GM18873 (cell line): ENCODE data around the gene PHC1.
"Not testable (repeated sequence)": the region's sequence is repeated elsewhere in the genome, so short reads cannot be mapped to it uniquely, and the experiment has no call there.

Source experiments
- ATAC-seq: cut with Tn5 transposase; IDR thresholded peaks from one replicate; pipeline ENCODE4 v1.9.1; 2021; ENCODE audit warnings: mild to moderate bottlenecking, moderate library complexity, moderate number of reproducible peaks; ENCODE audit not compliant: unreplicated experiment, low FRiP score

PHC1 gene

DNA sequence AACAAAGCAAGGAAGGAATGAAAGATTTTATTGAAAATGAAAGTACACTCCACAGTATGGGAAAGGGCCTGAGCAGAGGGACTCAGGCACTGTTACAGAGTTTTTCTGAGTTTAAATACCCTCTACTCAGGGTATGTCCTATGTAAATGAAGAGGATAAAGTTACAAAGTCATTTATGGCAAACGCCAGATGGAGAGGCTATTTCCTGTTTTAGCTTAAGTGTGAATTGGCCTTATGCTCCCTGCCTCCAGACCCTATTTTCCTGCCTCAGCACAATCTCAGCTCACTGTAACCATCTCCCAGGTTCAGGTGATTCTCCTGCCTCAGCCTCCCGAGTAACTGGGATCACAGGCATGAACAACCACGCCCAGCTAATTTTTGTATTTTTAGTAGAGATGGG lies 6.8 kb upstream of the PHC1 start:
- no peak for ATAC-seq

DNA sequence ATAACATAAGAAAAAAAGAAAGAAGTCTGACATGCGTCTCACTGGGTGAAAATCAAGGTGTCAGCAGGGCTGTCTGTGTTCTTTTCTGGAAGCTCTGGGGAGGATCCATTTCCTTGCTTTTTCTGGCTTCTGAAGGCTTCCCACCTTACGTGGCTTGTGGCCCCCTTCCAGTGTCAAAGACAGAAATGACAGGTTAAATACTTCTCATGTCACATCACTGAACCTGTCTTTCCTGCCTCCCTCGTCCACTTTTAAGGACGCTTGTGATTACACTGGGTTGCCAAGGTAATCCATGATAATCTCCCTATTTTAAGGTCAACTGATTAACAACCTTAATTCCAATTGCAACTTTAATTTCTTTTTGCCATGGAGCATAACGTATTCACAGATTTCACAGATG lies 4.6 kb upstream of the PHC1 start:
- ATAC-seq = no peak

DNA sequence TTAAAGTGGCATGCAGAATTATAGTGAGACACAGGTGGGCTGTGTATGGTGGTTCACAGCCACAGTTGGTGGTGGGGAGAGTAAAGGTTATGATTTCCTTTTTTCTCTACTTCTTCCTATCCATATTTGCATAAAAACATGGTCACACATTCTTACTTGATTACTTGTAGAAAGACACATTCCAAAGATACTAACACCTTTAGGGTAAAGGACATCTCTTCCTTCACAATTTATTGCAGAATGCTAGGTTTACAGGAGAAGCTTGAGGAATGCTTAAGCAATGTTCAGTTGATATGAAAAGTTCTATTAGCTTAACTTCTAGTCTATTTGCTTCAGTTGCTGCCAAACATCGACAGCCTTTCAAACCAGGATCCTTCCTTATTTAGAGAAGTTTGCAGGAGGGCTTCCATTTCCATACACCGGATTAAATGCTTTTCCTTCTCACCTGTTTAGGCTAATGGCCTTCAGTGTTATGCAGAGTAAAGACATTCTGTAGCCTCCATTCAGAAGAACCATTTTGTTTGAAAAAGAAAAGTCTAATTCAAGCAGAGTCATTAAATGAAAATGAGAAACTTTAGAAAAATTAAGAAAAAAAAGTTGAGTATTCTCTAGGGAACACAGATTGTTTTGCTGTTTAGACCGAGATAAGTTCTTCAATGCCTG lies 2.6 kb upstream of the PHC1 start:
- no peak for ATAC-seq

DNA sequence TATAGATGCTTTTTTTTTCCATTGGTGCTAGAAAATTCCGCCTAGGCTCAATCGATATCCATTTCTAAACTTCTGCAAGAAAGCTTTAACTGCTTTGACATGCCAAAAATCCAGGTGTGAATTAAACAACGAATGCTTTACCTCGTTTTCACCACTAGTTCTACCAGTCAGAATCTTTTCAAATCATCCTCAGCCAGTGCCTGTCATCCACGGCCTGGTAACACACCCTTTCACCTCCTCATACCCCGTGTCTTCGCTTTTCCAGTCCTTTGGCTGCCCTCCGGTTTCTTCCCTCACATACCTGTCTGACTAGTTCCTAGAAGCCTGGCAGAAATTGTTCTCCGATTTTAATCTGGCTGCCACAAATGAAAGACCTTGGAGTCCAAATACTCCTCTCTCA lies 1.4 kb upstream of the PHC1 start:
- ATAC-seq = no peak

DNA sequence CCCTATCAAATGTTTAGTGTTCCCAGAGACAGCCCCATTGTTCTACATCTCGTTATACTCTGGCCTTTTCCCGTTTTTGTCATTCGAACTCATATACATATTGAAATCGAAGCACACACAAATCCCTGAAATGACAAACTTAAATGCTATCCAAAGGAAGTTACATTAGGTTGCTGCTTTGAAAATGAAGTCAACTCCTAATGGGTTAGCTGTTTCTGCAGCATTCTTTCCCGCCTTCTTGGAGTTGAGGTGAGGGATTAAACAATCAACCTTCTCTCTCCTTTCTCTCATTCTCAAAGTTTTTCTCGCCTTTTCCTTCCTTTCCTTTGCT lies 642 bp upstream of the PHC1 start:
- no peak for ATAC-seq

DNA sequence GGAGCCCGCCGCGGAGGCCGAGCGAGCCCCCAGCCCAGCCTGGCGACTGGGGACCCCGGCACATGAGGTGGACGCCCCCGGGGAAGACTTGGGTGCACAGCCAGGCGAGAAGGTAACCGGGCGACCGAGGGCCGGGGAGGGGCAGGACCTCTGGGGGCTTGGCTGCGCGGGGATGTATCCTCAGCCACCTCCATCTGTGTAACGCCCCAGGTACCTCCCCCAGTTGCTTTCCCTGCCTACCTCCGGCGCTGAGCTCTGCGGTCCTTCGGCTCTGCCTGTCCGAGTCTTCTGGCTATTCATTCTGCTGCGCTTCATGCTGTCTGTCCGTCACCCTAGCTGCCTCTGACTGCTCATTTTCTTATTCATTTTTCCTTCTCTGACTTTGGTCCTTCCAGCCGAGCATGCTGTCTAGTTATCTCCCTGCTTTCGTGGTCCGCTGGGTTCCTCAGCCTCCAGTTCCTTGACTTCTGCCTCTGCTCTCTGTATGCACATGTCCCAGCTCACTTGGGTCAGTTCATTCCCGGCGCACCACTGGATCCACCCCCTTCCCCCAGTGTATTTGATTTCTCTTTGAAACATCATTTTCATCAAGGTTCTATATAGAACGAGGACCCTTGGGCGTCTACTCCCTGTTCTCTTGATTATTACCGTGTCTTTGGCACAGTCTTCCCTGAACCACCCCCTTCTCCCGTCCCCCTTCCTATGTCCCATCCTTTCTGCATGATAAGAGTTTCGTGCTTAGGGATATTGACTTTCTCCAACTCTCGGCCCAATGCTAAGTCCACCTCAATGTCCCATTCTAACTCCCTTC lies 612 bp downstream of the PHC1 start:
- no peak for ATAC-seq

DNA sequence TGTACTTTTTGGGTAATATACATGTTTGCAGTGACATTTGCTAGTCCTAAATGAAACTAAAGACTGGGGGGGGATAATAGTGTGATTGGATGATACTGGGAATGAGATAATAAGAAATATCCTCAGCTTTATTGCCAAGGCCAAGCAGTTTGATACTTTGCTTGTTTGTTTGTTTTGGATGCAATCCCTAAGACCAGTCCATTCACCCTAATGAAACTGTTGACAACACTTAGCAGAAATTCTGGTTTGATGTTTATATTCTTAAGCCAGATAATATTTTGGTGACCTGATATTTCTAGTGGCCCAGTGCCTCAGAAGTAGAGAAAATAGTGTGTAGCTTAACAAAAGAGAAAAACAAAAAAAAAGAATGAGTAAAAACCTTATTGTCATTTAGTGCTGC lies 1.8 kb downstream of the PHC1 start:
- ATAC-seq = no peak

DNA sequence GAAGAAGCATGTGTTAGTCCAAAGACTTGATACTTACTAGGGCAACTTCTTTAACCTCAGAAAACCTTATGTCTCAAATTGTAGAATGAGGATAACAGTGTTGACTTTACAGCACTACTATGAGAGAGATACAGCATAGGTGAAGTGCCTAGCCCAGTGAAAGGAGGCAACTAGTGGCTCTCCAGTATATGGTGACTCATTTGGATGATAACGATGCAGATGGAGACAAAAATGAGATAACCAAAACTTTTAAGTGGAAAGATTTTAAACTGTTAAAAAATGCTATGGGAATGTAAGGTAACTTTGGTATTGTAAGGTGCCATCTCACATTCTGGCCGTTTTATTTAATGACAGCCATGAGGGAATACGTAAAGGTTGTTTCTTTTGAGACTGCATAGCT lies 2.7 kb downstream of the PHC1 start:
- ATAC-seq = no peak

DNA sequence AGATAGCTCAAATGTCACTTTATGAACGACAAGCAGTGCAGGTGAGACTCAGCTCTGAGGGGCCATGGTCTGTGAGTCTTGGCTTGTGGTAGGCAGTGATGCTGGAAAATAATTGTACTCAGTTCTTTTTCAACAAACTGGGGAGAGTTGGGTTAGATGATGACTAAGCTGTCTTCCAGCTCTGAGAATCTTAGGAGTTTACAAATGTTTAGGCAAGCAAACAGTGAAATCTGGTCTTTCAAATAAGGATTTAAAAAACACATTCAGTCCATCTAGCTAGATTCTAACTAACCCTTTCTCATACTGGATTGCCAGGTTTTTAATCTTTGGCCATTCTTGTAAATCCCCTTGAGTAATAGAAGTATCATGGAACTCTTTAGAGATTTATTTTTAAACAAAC lies 3.4 kb downstream of the PHC1 start:
- ATAC-seq = no peak

DNA sequence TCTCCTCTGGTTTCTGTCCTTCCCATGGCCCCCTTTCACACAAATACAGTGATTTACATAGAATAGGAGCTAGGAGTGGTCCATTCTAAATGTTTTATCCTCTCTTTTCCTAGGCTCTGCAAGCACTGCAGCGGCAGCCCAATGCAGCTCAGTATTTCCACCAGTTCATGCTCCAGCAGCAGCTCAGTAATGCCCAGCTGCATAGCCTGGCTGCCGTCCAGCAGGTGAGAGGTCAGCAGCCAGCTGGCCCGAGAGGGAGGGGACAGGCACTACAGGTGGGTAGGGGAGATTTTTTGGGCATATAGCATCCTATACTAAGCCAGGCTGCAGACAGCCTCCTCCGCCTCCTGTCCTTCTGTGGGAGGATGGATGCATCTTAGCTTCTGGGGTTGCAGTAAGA lies 5.3 kb downstream of the PHC1 start:
- not testable (repeated sequence) for ATAC-seq

DNA sequence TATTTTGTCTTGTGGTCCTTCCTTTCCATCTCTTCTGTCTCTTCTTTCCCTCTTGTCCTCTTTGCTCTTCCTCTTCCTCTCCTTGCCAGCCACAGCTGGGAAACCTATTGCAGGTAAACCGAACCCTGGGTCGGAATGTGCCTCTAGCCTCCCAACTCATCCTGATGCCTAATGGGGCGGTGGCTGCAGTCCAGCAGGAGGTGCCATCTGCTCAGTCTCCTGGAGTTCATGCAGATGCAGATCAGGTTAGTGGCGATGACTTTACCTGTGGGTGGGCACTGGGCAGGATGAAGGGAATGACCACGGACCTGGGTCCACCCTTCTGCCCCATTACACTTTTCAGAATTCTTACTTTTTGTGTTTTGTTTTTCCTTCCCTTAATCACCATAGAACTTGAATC lies 8.2 kb downstream of the PHC1 start:
- no peak for ATAC-seq

DNA sequence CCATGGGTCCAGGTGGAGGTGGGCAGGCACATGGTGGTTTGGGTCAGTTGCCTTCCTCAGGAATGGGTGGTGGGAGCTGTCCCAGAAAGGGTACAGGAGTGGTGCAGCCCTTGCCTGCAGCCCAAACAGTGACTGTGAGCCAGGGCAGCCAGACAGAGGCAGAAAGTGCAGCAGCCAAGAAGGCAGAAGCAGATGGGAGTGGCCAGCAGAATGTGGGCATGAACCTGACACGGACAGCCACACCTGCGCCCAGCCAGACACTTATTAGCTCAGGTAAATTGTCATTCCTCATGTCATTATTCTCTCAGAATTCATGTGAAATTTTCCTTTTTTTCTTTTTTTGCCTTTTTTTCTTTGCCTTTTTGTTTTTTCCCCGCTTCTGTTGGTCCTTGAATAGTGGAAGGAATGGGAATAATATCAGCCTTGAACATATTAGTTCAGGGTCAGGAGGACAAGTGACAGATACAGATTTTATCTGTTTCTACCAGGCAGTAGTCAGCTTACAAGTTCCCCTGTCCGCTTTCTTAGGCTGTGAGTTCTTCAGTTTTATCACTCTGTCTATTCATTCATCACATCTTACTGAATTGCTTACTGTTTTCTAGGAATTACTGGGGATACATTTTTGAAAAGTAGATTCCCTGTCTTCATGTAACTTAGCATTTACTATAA lies 16.5 kb downstream of the PHC1 start:
- ATAC-seq = not testable (repeated sequence)

DNA sequence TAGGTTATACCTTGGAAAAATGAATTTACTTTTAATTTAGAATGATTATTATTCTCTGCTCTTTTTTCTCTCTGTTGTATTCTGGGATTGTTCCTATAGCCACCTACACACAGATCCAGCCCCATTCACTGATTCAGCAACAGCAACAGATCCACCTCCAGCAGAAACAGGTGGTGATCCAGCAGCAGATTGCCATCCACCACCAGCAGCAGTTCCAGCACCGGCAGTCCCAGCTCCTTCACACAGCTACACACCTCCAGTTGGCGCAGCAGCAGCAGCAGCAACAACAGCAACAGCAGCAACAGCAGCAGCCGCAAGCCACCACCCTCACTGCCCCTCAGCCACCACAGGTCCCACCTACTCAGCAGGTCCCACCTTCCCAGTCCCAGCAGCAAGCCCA lies 18.2 kb downstream of the PHC1 start:
- ATAC-seq = not testable (repeated sequence)

DNA sequence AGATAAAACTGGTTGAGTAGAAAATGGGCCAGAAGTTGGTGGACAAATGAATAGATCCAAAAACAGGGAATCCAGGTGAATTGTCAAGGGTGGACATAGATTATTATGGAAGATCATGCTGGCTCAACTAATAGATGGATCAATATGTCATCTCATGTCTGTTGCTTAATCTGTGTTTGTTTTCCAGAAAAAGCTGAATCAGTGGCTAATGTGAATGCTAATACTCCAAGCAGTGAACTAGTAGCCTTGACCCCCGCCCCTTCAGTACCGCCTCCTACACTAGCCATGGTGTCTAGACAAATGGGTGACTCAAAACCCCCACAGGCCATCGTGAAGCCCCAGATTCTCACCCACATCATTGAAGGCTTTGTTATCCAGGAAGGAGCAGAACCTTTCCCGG lies 19.8 kb downstream of the PHC1 start:
- ATAC-seq = not testable (repeated sequence)

DNA sequence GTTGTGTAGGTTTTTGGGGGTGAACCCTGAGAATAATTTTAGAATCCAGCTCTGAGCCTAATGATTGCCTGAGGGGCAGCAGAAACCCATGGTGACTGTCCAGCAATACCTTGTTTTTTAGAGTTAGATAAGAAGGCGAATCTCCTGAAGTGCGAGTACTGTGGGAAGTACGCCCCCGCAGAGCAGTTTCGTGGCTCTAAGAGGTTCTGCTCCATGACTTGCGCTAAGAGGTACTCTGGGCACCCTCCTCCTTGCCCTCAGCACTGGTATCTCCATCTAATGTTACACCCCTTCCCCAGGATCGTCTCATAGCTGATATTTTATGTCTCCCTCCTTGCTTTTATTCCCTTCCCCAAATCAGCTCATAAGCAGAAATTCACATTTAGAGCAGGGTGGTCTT lies 22.4 kb downstream of the PHC1 start:
- ATAC-seq = no peak

DNA sequence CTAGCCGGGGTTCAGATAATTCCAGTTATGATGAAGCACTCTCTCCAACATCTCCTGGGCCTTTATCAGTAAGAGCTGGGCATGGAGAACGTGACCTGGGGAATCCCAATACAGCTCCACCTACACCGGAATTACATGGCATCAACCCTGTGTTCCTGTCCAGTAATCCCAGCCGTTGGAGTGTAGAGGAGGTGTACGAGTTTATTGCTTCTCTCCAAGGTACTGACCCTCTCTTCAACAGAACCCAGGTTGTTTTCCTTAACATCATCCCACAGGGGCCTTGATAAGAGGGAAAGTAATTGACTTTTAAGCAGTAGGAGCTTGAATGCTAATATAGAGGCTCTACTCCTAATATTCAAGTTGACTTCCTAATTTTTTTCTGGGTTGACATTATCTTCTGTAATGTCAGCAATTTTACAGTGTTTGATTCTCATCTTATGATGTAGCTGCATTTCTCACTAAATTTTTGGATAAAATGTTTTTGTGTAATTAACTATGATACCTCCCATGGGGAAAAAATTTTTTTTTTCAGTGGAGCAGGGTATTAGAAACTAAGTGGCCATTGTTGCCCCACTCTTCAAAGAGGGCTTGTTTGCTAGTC lies 23.6 kb downstream of the PHC1 start:
- ATAC-seq = not testable (repeated sequence)

DNA sequence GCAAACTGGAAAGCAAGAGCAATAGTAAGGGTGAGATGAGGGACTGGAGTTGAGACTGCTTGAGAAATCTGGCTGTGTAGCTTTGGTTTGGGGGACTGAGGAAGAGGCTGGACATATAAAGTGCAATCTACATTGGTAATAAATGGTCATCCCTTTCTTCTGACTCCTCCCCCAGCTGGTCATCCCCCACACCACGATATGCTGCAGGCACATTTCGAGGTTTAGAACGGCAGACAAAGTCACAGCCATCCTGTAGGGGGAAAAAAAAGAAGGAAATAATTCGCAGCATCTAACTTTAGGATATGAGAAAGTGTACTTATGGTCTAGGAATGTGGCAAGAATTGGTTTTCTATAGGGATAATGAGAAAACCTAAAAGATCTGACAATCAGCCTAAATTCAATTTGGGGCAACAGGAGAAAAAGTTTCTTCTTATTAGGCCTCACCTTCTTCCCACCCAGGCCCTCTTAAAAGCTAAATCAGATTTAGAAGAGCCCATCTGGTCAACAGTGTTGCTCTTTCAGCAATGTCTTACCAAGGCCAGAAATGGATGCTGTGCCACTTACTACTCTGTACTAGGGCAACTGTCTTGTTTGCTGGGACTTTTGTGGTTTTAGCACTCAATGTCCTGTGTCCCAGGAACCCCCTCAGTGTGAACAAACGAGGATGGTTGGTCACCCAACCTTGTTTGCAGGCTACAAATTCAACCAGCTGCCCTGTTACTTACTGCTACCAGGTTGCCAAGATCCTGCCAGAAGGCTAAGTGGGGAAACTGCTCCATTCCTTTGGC lies 27.6 kb downstream of the PHC1 start:
- ATAC-seq = no peak

DNA sequence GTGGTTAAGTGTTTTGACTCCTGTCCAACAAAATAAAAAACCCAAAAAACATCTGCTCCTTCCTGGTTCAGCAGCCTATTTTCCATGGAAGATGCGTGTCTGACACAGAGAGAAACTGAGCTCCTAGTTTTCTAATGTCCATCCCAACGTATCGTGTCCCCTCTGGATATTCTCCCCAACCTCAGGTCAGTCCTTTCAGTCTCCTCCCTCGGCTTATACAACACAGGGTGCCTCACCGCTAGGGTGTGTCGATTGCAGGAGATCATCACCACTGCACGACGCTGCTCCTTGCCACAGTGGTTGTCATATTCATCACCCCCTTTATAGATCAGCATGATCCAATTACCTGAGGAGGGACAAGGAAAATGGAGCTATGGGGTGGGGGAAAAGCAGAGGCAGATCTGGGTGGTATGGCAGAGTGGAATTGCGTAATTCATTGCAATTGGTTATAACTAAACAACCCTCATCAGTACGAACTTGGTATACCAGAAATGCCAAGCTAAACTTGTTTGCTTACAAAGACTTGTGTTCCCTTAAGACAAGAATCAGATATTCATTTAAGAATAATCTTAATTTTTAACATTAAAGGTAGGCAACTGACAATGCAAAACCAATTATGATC lies 29.4 kb downstream of the PHC1 start:
- ATAC-seq = no peak

DNA sequence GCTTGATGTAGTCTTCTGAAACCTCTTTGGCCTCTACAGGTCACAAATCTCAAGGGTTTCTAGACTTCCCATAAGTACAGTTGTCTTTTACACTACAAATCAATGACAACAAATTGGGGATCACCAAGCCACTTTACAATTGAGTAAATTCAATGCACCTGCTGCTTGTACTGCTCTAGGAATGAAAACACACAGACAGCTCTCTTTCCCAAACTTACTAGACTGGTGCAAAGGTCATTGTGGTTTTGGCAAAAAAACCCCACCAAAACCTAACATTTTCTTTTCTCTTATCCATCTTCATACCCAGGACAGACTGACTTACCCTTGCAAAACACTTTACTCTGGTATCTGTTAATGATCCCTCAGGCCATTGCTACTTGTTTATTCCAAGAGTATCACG lies 32.4 kb downstream of the PHC1 start:
- no peak for ATAC-seq

DNA sequence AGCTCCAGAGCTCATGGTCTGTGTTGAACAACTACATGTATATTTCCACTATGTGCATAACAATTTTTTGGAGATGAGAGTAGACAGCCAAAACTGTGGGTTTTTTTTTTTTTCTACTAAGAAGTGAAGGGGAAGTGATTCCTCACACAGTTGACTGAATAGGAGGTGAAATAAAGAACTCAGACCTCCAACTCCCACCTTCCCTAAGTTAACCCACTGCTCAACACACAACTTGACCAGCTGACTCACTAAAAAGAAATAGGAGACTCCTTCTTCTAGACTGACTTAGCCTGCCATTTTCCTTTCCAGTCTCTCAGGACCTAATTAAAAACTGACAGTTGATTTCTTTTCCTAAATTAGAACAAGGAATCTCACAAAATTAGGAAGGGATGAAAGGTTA lies 33.4 kb downstream of the PHC1 start:
- ATAC-seq = no peak
